Endothelial cell of umbilical vein (primary cell): Measurements from ENCODE around the gene ITPRIP. TPM values are rescaled to one million over a fixed set of nuclear protein-coding genes. Genes with fewer than 3 reads are reported as not detected.

ENCODE experiments used
- BruUV-seq: library from RNA; stranded (reverse); fragments of 400-500 nt; replicated peaks from 2 replicates; lab custom pipeline; 2021; lab: Mats Ljungman, UMichigan
- CTCF ChIA-PET: fragments of 300-600, 350-600 bp; sonication (Branson Sonifier 250); formaldehyde crosslinking; loops from one replicate; lab custom pipeline; 2021; ENCODE audit warnings: antibody characterized with exemption, inconsistent platforms; lab: Charles Lee
- POLR2A ChIA-PET: fragments of 300-600, 350-600 bp; sonication (Branson Sonifier 250); formaldehyde crosslinking; loops from one replicate; lab custom pipeline; 2021; ENCODE audit warnings: antibody characterized with exemption, inconsistent platforms; lab: Charles Lee
- DNase-seq: peaks from one replicate; pipeline ENCODE4 v3.0.0-alpha.2; 2011; ENCODE audit warnings: low read depth, low spot score
- FAIRE-seq: peaks from 2 replicates; lab custom pipeline; 2011; peaks lifted over from hg19 to GRCh38; lab: Jason Lieb, UNC
- H2AFZ ChIP-seq: 2 replicates; pipeline ENCODE4 v1.6.0; 2012; ENCODE audit warnings: low read depth, low read length, control low read depth, inconsistent platforms
- H3K27ac ChIP-seq: 2 replicates; pipeline ENCODE4 v1.5.1; 2011; ENCODE audit warnings: low read depth, mild to moderate bottlenecking, control low read depth, low read length, moderate library complexity; ENCODE audit not compliant: insufficient read depth
- H3K27me3 ChIP-seq, 2 experiments: 2 replicates each; pipeline versions ENCODE4 v1.6.0 to v1.6.1; 2011; ENCODE audit warnings: low read length in 2 of 2, mixed read lengths in 1 of 2; ENCODE audit not compliant: control insufficient read depth in 2 of 2, insufficient read depth in 2 of 2
- H3K36me3 ChIP-seq, 2 experiments: 2 replicates in 1 of 2; 3 replicates in 1 of 2; pipeline ENCODE4 v1.5.1; 2011; ENCODE audit warnings: low read length in 2 of 2, mild to moderate bottlenecking in 1 of 2, moderate library complexity in 1 of 2; ENCODE audit not compliant: control insufficient read depth in 2 of 2, insufficient read depth in 2 of 2; ENCODE audit errors: extremely low read depth in 1 of 2
- H3K4me1 ChIP-seq: 3 replicates; pipeline ENCODE4 v1.5.1; 2011; ENCODE audit warnings: mild to moderate bottlenecking, low read length; ENCODE audit not compliant: control insufficient read depth, insufficient read depth; ENCODE audit errors: extremely low read depth
- H3K4me2 ChIP-seq: 2 replicates; pipeline ENCODE4 v1.6.1; 2011; ENCODE audit warnings: low read length, control low read depth, mixed read lengths; ENCODE audit not compliant: insufficient read depth
- H3K4me3 ChIP-seq, 3 experiments: fragments of 200-600 bp in 1 of 3; sonication (generic), shearing (Covaris generic) in 1 of 3; replicated peaks in 1 of 3; 2 replicates each; pipeline ENCODE4 v1.5.1; 2011 to 2016; ENCODE audit warnings: control low read depth in 3 of 3, low read length in 3 of 3, mild to moderate bottlenecking in 2 of 3, inconsistent platforms in 1 of 3, low read depth in 1 of 3, moderate library complexity in 1 of 3; ENCODE audit not compliant: insufficient read depth in 1 of 3
- H3K79me2 ChIP-seq: 2 replicates; pipeline ENCODE4 v1.6.0; 2012; ENCODE audit warnings: low read length, inconsistent platforms; ENCODE audit not compliant: control insufficient read depth, insufficient read depth
- H3K9ac ChIP-seq: replicated peaks from 2 replicates; pipeline ENCODE3; 2011; ENCODE audit warnings: low read length, control low read depth; ENCODE audit not compliant: insufficient read depth; ENCODE audit errors: extremely low read depth
- H3K9me1 ChIP-seq: replicated peaks from 3 replicates; pipeline ENCODE4 v1.6.0; 2011; ENCODE audit warnings: mild to moderate bottlenecking, low read length; ENCODE audit not compliant: control insufficient read depth, insufficient read depth; ENCODE audit errors: extremely low read depth
- H3K9me3 ChIP-seq: replicated peaks from 2 replicates; pipeline ENCODE4 v1.5.1; 2012; ENCODE audit warnings: low read length, inconsistent platforms; ENCODE audit not compliant: control insufficient read depth, insufficient read depth
- H4K20me1 ChIP-seq: replicated peaks from 2 replicates; pipeline ENCODE3; 2011; ENCODE audit warnings: mild to moderate bottlenecking, low read length; ENCODE audit not compliant: control insufficient read depth, insufficient read depth; ENCODE audit errors: extremely low read depth
- CTCF ChIP-seq, 2 donors: IDR thresholded peaks; 1 replicate in 1 of 2; 2 replicates in 1 of 2; pipeline ENCODE4 v1.5.1; 2011; ENCODE audit warnings: low read length in 2 of 2, mild to moderate bottlenecking in 2 of 2, moderate library complexity in 2 of 2, control low read depth in 1 of 2, inconsistent platforms in 1 of 2, low read depth in 1 of 2; ENCODE audit not compliant: insufficient read depth in 1 of 2; ENCODE audit errors: extremely low read depth in 1 of 2
- FOS ChIP-seq: IDR thresholded peaks from 2 replicates; pipeline ENCODE4 v1.6.1; 2011; ENCODE audit warnings: mild to moderate bottlenecking, low read length, moderate library complexity, borderline replicate concordance; ENCODE audit not compliant: insufficient read depth
- GATA2 ChIP-seq: IDR thresholded peaks from 2 replicates; pipeline ENCODE4 v1.7.0; 2011; ENCODE audit warnings: low read depth, mild to moderate bottlenecking, moderate library complexity, mixed read lengths, low read length; ENCODE audit not compliant: insufficient read length, insufficient read depth
- JUN ChIP-seq: IDR thresholded peaks from 2 replicates; pipeline ENCODE4 v1.6.1; 2011; ENCODE audit warnings: borderline replicate concordance, low read depth; ENCODE audit not compliant: insufficient read length, insufficient read depth
- MYC ChIP-seq: IDR thresholded peaks from one replicate; pipeline ENCODE4 v1.6.1; 2011; ENCODE audit warnings: mild to moderate bottlenecking, low read depth, low read length
- POLR2A ChIP-seq: IDR thresholded peaks from 2 replicates; pipeline ENCODE4 v1.6.1; 2012; ENCODE audit warnings: low read depth, mild to moderate bottlenecking, control low read depth, low read length
- POLR2AphosphoS5 ChIP-seq: IDR thresholded peaks from 2 replicates; pipeline ENCODE4 v1.6.1; 2012; ENCODE audit warnings: low read depth, mild to moderate bottlenecking, control low read depth, low read length, moderate library complexity; ENCODE audit not compliant: insufficient read depth
- dilution Hi-C: fragments of 300-500 bp; cut with MboI; formaldehyde crosslinking; loops from one replicate; pipeline ENCODE4 v1.15.0; 2019; ENCODE audit warnings: low sequenced_read_pairs; ENCODE audit not compliant: extremely low pct_ligation_motif_present
- intact Hi-C: fragments of 100-400 bp; cut with micrococcal nuclease; formaldehyde crosslinking; loops from one replicate; pipeline ENCODE4 v1.10.0; 2022
- polyA plus RNA-seq, 4 experiments: library from polyadenylated mRNA; depleted of rRNA in 3 of 4; stranded (reverse) in 3 of 4; unstranded in 1 of 4; fragments of >200 nt; gene quantifications; 2 replicates each; pipeline versions ENCODE4 v1.2.1 to v1.2.3, GENCODE V29; 2011 to 2012; ENCODE audit warnings: missing spikeins in 1 of 4
- total RNA-seq: library from RNA; stranded (reverse); gene quantifications from 2 replicates; pipeline ENCODE4 v1.2.3, GENCODE V29; 2021
- TF ChIP-seq, protein P1 (sequence below): IDR thresholded peaks from 2 replicates; pipeline ENCODE4 v1.6.1; 2011; ENCODE audit not compliant: insufficient read depth, insufficient read length

Gene ITPRIP
- total and polyA plus RNA-seq, 2 donors (not counting 3 experiments of a cell fraction or from before 2014, with no cell fraction given): 31.4 to 33.2 TPM

- Histone ChIP-seq H3K79me2 (peaks cover 99% of the 10 kb centered on the region), H3K9me3 (no peaks in the 10 kb centered on the region), H2AFZ (no peak overlapping the region), H4K20me1 (peaks cover 5% of the 10 kb centered on the region), H3K36me3 (peaks cover 13 to 27% of the 10 kb centered on the region in 2 experiments), H3K4me1 (peaks cover 7% of the 10 kb centered on the region), H3K4me2 (no peak overlapping the region), H3K9me1 (no peaks in the 10 kb centered on the region), H3K27ac (no peak overlapping the region), H3K9ac (no peak overlapping the region), H3K4me3 (no peak overlapping the region), H3K27me3 (no peaks in the 10 kb centered on the region)
- dilution Hi-C loops: no loop called here
- intact Hi-C loops: no loop called here
- TF ChIP-seq, protein P1, sequence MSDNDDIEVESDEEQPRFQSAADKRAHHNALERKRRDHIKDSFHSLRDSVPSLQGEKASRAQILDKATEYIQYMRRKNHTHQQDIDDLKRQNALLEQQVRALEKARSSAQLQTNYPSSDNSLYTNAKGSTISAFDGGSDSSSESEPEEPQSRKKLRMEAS: no peak
- TF ChIP-seq CTCF (IDR thresholded peaks at IDR 0.05; ENCODE audit: extremely low read depth in 1 of 2, insufficient read depth in 1 of 2, low read depth in 1 of 2, low read length in 2 of 2): no peak
- no peak for TF ChIP-seq POLR2A
- no peak for TF ChIP-seq MYC
- TF ChIP-seq POLR2AphosphoS5: no peak
- TF ChIP-seq GATA2: no peak
- TF ChIP-seq FOS: no peak
- TF ChIP-seq JUN: no peak
- FAIRE-seq (no peak), DNase-seq (no peak)
- POLR2A ChIA-PET: no interaction called here
- CTCF ChIA-PET: interaction anchor here (1.3 to 3.8 kb wide), 2 partner anchors 11 to 22 kb away, joined by 4 to 17 read pairs; partner anchors contain the start of gene ITPRIP
- BruUV-seq: no TSS peak
Observed at GRCh38 chr10:104316321-104317099, 21.8 kb downstream of the ITPRIP start.
